GM12878 (cell line): Measurements from ENCODE around the gene EN1. TPM values are rescaled to one million over a fixed set of nuclear protein-coding genes. Genes with fewer than 3 reads are reported as not detected.

Experiments used
- ATAC-seq: fragments of 200-7000 bp; cut with Tn5 transposase; 3 replicates; pipeline ENCODE4 v1.9.1; 2020; ENCODE audit warnings: mild to moderate bottlenecking, moderate library complexity
- BruUV-seq: library from RNA; stranded (reverse); fragments of 400-500 nt; replicated peaks from 2 replicates; lab custom pipeline; 2021; lab: Mats Ljungman, UMichigan
- CTCF ChIA-PET: fragments of 300-600 bp; sonication (Branson Sonifier 250); formaldehyde crosslinking; extraction: SDS; loops from one replicate; lab custom pipeline; 2021; ENCODE audit warnings: inconsistent platforms; lab: Yijun Ruan, JAX
- POLR2A ChIA-PET: fragments of 350-600 bp; formaldehyde crosslinking; extraction: SDS; loops from one replicate; lab custom pipeline; 2021; ENCODE audit warnings: inconsistent platforms; lab: Charles Lee
- RAD21 ChIA-PET: fragments of 300-600 bp; sonication (Branson Sonifier 250); formaldehyde crosslinking; loops from one replicate; lab custom pipeline; 2023; ENCODE audit warnings: antibody characterized with exemption; ENCODE audit not compliant: unreplicated experiment; lab: Charles Lee
- SMC1A ChIA-PET: fragments of 300-600 bp; sonication (Branson Sonifier 250); formaldehyde crosslinking; loops from one replicate; lab custom pipeline; 2023; ENCODE audit not compliant: unreplicated experiment, uncharacterized antibody; lab: Charles Lee
- DNase-seq: peaks from one replicate; pipeline ENCODE4 v3.0.0-alpha.2; 2011; ENCODE audit warnings: low read depth, low spot score
- FAIRE-seq: peaks from 3 replicates; lab custom pipeline; 2011; peaks lifted over from hg19 to GRCh38; lab: Jason Lieb, UNC
- H2AFZ ChIP-seq: 2 replicates; pipeline ENCODE4 v1.6.0; 2011; ENCODE audit warnings: low read depth, low read length, control low read depth; ENCODE audit not compliant: control insufficient read depth
- H3K27ac ChIP-seq: 2 replicates; pipeline ENCODE4 v1.5.1; 2011; ENCODE audit warnings: control low read depth; ENCODE audit not compliant: control insufficient read depth, insufficient read depth
- H3K27me3 ChIP-seq, 2 experiments: replicated peaks in 1 of 2; 2 replicates each; pipeline versions ENCODE4 v1.6.0 to v1.6.1; 2011; ENCODE audit warnings: low read length in 1 of 2; ENCODE audit not compliant: control insufficient read depth in 2 of 2, insufficient read depth in 2 of 2
- H3K36me3 ChIP-seq, 2 experiments: 2 replicates each; pipeline ENCODE4 v1.5.1; 2011; ENCODE audit warnings: low read length in 1 of 2; ENCODE audit not compliant: control insufficient read depth in 2 of 2, insufficient read depth in 2 of 2
- H3K4me1 ChIP-seq: 2 replicates; pipeline ENCODE4 v1.6.1; 2011; ENCODE audit warnings: mild to moderate bottlenecking, low read length, moderate library complexity, mixed read lengths; ENCODE audit not compliant: control insufficient read depth, insufficient read depth
- H3K4me2 ChIP-seq: 2 replicates; pipeline ENCODE4 v1.6.0; 2011; ENCODE audit warnings: control low read depth; ENCODE audit not compliant: control insufficient read depth, insufficient read depth
- H3K4me3 ChIP-seq: fragments of 200-600 bp; sonication (generic); 2 replicates; pipeline ENCODE4 v1.5.1; 2016
- H3K79me2 ChIP-seq: 2 replicates; pipeline ENCODE4 v1.6.0; 2011; ENCODE audit warnings: low read length; ENCODE audit not compliant: control insufficient read depth, insufficient read depth
- H3K9ac ChIP-seq: 2 replicates; pipeline ENCODE4 v1.8.0; 2011; ENCODE audit warnings: low read length, control low read depth, mixed read lengths; ENCODE audit not compliant: control insufficient read depth, insufficient read depth
- H3K9me3 ChIP-seq: replicated peaks from 3 replicates; pipeline ENCODE4 v1.5.1; 2011; ENCODE audit warnings: mild to moderate bottlenecking, low read length; ENCODE audit not compliant: control insufficient read depth, insufficient read depth
- H4K20me1 ChIP-seq: 2 replicates; pipeline ENCODE4 v1.6.0; 2011; ENCODE audit not compliant: control insufficient read depth, insufficient read depth
- DPF2 ChIP-seq: fragments of 450-650 bp; IDR thresholded peaks from 2 replicates; pipeline ENCODE4 v1.6.1; 2017; ENCODE audit warnings: mild to moderate bottlenecking
- PML ChIP-seq: IDR thresholded peaks from 2 replicates; pipeline ENCODE4 v1.6.1; 2012; ENCODE audit warnings: low read length, inconsistent platforms
- WGBS: methylation state at CpG from one replicate; pipeline ENCODE4 v1.1.6; 2016; ENCODE audit warnings: low lambda C conversion rate; ENCODE audit not compliant: insufficient replicate concordance, insufficient coverage; ENCODE audit errors: missing lambda C conversion rate; 5-methylcytosine and 5-hydroxymethylcytosine counted together
- in situ Hi-C: fragments of 300-500 bp; cut with MboI; formaldehyde crosslinking; loops from 9 replicates; pipeline ENCODE4 v1.14.3; 2018; ENCODE audit warnings: mixed read lengths
- intact Hi-C: fragments of 100-400 bp; cut with micrococcal nuclease; formaldehyde crosslinking; loops from one replicate; pipeline ENCODE4 v1.14.2; 2022; ENCODE audit not compliant: unreplicated experiment
- polyA plus RNA-seq, 11 experiments: library from polyadenylated mRNA; depleted of rRNA in 4 of 11; unstranded in 6 of 11; stranded (reverse) in 5 of 11; fragments of >200 nt; fragmentation: Nextera tagmentation in 4 of 11; fragmentation: Illumina TruSeq in 1 of 11; extraction: Ambion mirVana in 4 of 11; extraction: Trizol in 1 of 11; gene quantifications; 1 replicate in 1 of 11; 2 replicates in 10 of 11; pipeline versions ENCODE4 v1.2.1 to v1.2.3, GENCODE V29; 2011 to 2016; ENCODE audit warnings: inconsistent platforms in 2 of 11, missing spikeins in 2 of 11, low read depth in 1 of 11
- total RNA-seq, 4 experiments: library from RNA; depleted of rRNA in 3 of 4; stranded (reverse); fragments of >200 nt in 3 of 4; fragmentation: Illumina TruSeq in 1 of 4; extraction: Trizol in 1 of 4; gene quantifications; 2 replicates each; pipeline versions ENCODE4 v1.2.1 to v1.2.3, GENCODE V29; 2013 to 2021
- TF ChIP-seq, protein P1 (sequence below): fragments of 450-650 bp; formaldehyde crosslinking; IDR thresholded peaks from 2 replicates; pipeline ENCODE4 v1.4.0; 2022; ENCODE audit warnings: mild to moderate bottlenecking, moderate library complexity

Gene EN1
- total and polyA plus RNA-seq, 10 of the 15 experiments (the other 5 are each of a cell fraction or from before 2014, with no cell fraction given): not detected

DNA sequence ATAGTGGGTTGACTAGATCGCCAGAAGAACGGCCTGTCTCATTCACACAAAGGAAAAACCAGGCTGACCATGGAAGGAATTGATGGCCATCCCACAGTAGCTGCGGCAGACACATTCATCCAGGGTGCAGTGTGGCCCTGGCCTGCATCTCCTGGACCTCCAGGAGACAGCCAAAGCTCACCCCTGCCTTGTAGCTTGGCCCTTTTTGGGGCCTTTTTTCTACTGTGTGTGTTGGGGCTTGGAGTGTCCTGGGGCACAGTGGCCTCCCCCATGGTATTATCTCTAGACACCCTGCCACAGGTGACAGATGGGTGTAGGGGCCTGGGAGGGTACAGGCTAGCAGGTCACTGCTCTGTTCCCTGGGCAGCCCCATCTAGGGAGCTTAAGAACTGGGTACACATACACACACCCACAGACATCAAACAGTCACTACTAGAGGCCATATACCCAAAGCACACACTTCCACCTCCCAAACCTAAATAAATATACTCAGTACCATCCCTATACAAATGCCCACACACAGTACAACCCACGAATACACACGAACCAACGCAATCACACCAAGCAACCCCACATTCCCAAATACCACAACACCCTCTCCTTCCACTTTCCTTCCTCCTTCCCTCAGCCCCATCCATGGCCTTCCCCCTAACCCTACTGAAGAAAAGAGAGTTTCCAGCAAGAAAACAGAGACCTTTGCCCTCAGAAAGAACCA lies 8.6 kb downstream of the EN1 start:
- no TSS peak for BruUV-seq
- H4K20me1 ChIP-seq: no peaks in the 10 kb centered on the region
- ChIA-PET SMC1A (no interaction called here), CTCF (interaction anchor here (1.7 kb wide), 1 partner anchor 17 kb away, joined by 5 read pairs; no protein-coding TSS in a partner anchor), POLR2A (no interaction called here), RAD21 (no interaction called here)
- TF ChIP-seq PML (no peak), DPF2 (no peak)
- TF ChIP-seq, protein P1, sequence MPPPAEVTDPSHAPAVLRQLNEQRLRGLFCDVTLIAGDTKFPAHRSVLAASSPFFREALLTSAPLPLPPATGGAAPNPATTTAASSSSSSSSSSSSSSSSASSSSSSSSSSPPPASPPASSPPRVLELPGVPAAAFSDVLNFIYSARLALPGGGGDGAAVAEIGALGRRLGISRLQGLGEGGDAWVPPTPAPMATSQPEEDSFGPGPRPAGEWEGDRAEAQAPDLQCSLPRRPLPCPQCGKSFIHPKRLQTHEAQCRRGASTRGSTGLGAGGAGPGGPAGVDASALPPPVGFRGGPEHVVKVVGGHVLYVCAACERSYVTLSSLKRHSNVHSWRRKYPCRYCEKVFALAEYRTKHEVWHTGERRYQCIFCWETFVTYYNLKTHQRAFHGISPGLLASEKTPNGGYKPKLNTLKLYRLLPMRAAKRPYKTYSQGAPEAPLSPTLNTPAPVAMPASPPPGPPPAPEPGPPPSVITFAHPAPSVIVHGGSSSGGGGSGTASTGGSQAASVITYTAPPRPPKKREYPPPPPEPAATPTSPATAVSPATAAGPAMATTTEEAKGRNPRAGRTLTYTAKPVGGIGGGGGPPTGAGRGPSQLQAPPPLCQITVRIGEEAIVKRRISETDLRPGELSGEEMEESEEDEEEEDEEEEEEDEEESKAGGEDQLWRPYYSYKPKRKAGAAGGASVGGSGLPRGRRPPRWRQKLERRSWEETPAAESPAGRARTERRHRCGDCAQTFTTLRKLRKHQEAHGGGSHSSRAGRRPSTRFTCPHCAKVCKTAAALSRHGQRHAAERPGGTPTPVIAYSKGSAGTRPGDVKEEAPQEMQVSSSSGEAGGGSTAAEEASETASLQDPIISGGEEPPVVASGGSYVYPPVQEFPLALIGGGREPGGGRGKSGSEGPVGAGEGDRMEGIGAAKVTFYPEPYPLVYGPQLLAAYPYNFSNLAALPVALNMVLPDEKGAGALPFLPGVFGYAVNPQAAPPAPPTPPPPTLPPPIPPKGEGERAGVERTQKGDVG (CRISPR knock-in tag): no peak
- no peaks in the 10 kb centered on the region for H3K9me3 ChIP-seq
- DNase-seq (no peak), ATAC-seq (no peak), FAIRE-seq (no peak)
- H3K27ac ChIP-seq: no peak overlapping the region
- no peaks in the 10 kb centered on the region for H3K36me3 ChIP-seq
- no peak overlapping the region for H2AFZ ChIP-seq
- H3K79me2 ChIP-seq: no peaks in the 10 kb centered on the region
- no peak overlapping the region for H3K4me3 ChIP-seq
- intact Hi-C loops: no loop called here
- in situ Hi-C loops: no loop called here
- H3K4me1 ChIP-seq: no peaks in the 10 kb centered on the region
- H3K4me2 ChIP-seq: no peak overlapping the region
- no peak overlapping the region for H3K9ac ChIP-seq
- peaks cover 16 to 18% of the 10 kb centered on the region in 2 experiments for H3K27me3 ChIP-seq
- 1% methylated on average over 6 of the region's 6 CpGs for WGBS
